22Rv1 (cell line): ENCODE data around the gene SCFD2.

Source experiments
- ZFX ChIP-seq: fragments of 450-650 bp; IDR thresholded peaks from 2 replicates; pipeline ENCODE4 v1.6.1; 2017; ENCODE audit warnings: antibody characterized with exemption, borderline replicate concordance
- TF ChIP-seq, protein P1 (sequence below): fragments of 450-650 bp; IDR thresholded peaks from 2 replicates; pipeline ENCODE4 v1.5.1; 2017; ENCODE audit warnings: mild to moderate bottlenecking

DNA sequence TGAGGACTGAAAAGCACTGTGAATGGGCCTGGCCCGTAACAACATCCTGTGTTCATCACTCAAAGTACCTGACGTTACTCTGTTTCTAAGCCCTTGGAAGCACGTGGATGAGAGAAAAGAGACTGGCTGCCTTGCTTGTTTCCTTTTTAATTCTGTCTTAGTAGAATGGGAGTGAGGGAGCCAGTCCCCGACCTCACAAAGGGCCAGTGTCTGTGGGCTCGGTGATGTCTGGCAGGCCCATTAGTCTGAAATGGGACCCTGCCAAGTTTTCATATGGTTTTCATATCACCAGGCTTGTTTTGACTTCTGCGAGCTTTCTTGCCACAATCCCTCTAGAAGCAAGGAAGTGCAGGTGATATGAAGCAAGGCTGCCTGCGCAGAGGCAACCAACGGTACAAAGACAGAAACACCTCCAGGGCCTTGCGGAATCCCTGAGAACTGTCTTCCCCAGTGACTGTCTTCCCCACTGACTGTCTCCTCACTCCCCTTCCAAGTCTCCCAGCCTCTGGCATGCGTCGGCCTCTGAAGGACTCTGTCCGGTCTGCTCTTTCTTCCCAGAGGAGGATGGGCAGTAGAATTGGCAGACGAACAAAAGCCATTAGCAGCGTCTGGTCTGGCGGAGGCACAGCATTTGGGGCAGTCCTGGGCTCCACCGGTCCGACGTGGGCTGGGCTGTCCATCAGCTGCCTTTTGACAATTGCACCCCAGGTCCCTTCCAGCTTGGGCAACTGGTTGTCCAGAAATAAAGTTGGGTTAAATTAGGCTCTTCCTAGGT is 524.0 kb downstream of the SCFD2 start:
- TF ChIP-seq, protein P1, sequence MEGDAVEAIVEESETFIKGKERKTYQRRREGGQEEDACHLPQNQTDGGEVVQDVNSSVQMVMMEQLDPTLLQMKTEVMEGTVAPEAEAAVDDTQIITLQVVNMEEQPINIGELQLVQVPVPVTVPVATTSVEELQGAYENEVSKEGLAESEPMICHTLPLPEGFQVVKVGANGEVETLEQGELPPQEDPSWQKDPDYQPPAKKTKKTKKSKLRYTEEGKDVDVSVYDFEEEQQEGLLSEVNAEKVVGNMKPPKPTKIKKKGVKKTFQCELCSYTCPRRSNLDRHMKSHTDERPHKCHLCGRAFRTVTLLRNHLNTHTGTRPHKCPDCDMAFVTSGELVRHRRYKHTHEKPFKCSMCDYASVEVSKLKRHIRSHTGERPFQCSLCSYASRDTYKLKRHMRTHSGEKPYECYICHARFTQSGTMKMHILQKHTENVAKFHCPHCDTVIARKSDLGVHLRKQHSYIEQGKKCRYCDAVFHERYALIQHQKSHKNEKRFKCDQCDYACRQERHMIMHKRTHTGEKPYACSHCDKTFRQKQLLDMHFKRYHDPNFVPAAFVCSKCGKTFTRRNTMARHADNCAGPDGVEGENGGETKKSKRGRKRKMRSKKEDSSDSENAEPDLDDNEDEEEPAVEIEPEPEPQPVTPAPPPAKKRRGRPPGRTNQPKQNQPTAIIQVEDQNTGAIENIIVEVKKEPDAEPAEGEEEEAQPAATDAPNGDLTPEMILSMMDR, result no peak
- TF ChIP-seq ZFX, result no peak
